ENCODE measurements around the gene CSNK1G3. TPM values are rescaled to one million over a fixed set of nuclear protein-coding genes. Genes with fewer than 3 reads are reported as not detected.

CSNK1G3 gene
- total RNA-seq, 1 experiment from 2014 or later, result 48.3 TPM

- Histone ChIP-seq H2BK120ac (ENCODE audit: low read depth, low read length, poor library complexity, severe bottlenecking) (no peak overlapping the region), H2AK5ac (ENCODE audit: insufficient read length, low read length) (no peak overlapping the region)
Observed at GRCh38 chr5:123585871-123586270, 73.9 kb downstream of the CSNK1G3 start.

More at GRCh38 chr5:123585871-123586270, 73.9 kb downstream of the CSNK1G3 start:
- no peak overlapping the region for H2BK20ac ChIP-seq (ENCODE audit: low read depth, low read length, poor library complexity, severe bottlenecking)
- H3T11ph ChIP-seq (ENCODE audit: low read length), result no peak overlapping the region
- no peak overlapping the region for H3K23ac ChIP-seq (ENCODE audit: insufficient read length, low read depth, low read length)
- H4K8ac ChIP-seq (replicated peaks; ENCODE audit: insufficient read length, low read depth, low read length), result no peak overlapping the region
- H3K27ac Mint-ChIP-seq, result no peak overlapping the region
- no peak overlapping the region for H3K4ac ChIP-seq (ENCODE audit: low read depth, low read length)
- H3K18ac ChIP-seq (ENCODE audit: insufficient read length, low read depth, low read length), result no peak overlapping the region
- no peaks in the 10 kb centered on the region for H3K27me3 Mint-ChIP-seq (ENCODE audit: low read depth)
- H3K9me3 ChIP-seq (ENCODE audit: control insufficient read depth, low read depth, low read length), result no peaks in the 10 kb centered on the region
- H3K56ac ChIP-seq (ENCODE audit: insufficient read length, low read depth, low read length), result no peak overlapping the region
- TF ChIP-seq, protein P1, sequence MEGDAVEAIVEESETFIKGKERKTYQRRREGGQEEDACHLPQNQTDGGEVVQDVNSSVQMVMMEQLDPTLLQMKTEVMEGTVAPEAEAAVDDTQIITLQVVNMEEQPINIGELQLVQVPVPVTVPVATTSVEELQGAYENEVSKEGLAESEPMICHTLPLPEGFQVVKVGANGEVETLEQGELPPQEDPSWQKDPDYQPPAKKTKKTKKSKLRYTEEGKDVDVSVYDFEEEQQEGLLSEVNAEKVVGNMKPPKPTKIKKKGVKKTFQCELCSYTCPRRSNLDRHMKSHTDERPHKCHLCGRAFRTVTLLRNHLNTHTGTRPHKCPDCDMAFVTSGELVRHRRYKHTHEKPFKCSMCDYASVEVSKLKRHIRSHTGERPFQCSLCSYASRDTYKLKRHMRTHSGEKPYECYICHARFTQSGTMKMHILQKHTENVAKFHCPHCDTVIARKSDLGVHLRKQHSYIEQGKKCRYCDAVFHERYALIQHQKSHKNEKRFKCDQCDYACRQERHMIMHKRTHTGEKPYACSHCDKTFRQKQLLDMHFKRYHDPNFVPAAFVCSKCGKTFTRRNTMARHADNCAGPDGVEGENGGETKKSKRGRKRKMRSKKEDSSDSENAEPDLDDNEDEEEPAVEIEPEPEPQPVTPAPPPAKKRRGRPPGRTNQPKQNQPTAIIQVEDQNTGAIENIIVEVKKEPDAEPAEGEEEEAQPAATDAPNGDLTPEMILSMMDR (conservative IDR thresholded peaks at IDR 0.05), result no peak
- H3K79me1 ChIP-seq (ENCODE audit: insufficient read depth, low read depth, low read length, poor library complexity, severe bottlenecking), result no peaks in the 10 kb centered on the region
- H3K9me3 Mint-ChIP-seq, result peaks cover 4 to 8% of the 10 kb centered on the region in 2 experiments; a peak in 4 of 5 replicates
- no peak overlapping the region for H2BK15ac ChIP-seq (ENCODE audit: low read depth, low read length)
- H3K27ac ChIP-seq (ENCODE audit: insufficient read length, low read depth, low read length), result no peak overlapping the region
- WGBS (ENCODE audit: extremely low coverage, insufficient read length, low lambda C conversion rate), result no CpG with 5 or more reads among the region's 2 CpGs
- H3K79me2 ChIP-seq (ENCODE audit: insufficient read depth, low read length), result no peaks in the 10 kb centered on the region
- peaks cover 10 to 31% (median 22%) of the 10 kb centered on the region in 3 experiments for H3K36me3 Mint-ChIP-seq (ENCODE audit: insufficient read depth in 1 of 3, low read depth in 3 of 3)
- H2AFZ ChIP-seq (ENCODE audit: low read length), result no peak overlapping the region
- H3K4me2 ChIP-seq (ENCODE audit: insufficient read depth, insufficient read length, low read length), result no peak overlapping the region
- no peaks in the 10 kb centered on the region for H4K20me1 ChIP-seq (ENCODE audit: control insufficient read depth, insufficient read depth, insufficient read length)
- no peaks in the 10 kb centered on the region for H3K4me1 ChIP-seq (ENCODE audit: insufficient read depth, low read length)
- H3K23me2 ChIP-seq (ENCODE audit: insufficient read length, low read depth, low read length, poor library complexity, severe bottlenecking), result no peaks in the 10 kb centered on the region
- no peak overlapping the region for H2BK12ac ChIP-seq (ENCODE audit: insufficient read length, low read depth, low read length)
- no peak overlapping the region for H4K91ac ChIP-seq (ENCODE audit: insufficient read length, low read depth, low read length)
- H3K9ac ChIP-seq (ENCODE audit: extremely low read depth, insufficient read length, low read length), result no peak overlapping the region
- no peak overlapping the region for H4K5ac ChIP-seq (ENCODE audit: insufficient read length, low read depth, low read length)
- H3K4me1 Mint-ChIP-seq, result peaks cover 23 to 32% of the 10 kb centered on the region in 2 experiments
- no peak overlapping the region for H3K14ac ChIP-seq (ENCODE audit: insufficient read depth, low read length)
- H2BK5ac ChIP-seq (ENCODE audit: insufficient read length, low read length), result no peak overlapping the region
- no peak for DNase-seq
- no peak overlapping the region for H3K4me3 Mint-ChIP-seq
- no peaks in the 10 kb centered on the region for H3K27me3 ChIP-seq (ENCODE audit: insufficient read depth, low read length)

Data from H9 (cell line).